ENCODE results near the gene NOX5. TPM values are rescaled to one million over a fixed set of nuclear protein-coding genes. Genes with fewer than 3 reads are reported as not detected.
A peak's percentile ranks its signal among the peaks of the same experiment; 100 is the strongest.

The NOX5 gene
- total RNA-seq, 4 donors from 2014 or later: 0.27 TPM; not detected in 3

DNA sequence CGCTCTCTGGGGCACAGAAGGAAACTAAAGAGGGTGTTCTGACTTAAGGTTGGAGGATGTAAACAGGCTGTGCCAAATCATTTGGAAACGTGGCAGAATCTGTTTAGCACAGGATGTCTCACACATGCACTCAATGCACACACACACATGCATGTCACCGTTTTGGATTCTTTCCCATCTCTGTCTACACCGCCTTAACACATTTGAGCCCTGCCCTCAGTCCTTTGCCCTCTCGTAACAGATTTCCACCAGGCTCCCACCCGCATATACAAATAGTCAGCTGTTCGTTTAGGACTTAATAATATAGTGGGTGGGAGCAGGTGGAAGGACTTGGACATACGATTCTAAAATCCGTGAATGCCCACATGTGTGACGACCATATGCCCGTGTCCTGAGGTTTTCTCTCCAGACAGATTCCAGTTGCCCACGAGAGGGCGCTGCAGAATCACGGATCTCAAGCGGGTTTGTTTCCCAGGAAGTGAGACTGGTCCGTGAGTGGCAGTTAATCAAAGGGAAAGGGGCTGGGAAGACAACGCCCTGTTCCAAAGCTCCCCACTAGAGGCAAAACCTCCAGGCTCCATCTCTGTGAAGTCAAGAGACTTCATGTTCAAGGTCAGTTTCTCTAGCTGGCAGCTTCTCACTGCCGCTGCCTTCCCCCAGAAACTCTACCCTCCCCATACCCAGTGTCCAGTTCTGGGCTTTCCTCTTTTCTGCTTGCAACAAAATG, 44.5 kb downstream of the NOX5 start:
- Histone ChIP-seq H3K4me3 (no peak overlapping the region), H3K27me3 (peaks cover 15% of the 10 kb centered on the region), H3K27ac (no peak overlapping the region), H3K36me3 (no peaks in the 10 kb centered on the region), H3K9me3 (no peaks in the 10 kb centered on the region), H3K4me1 (peaks cover 0 to 21% (median 9%) of the 10 kb centered on the region in 4 donors)
- no peak for TF ChIP-seq POLR2A (IDR thresholded peaks at IDR 0.05)
- TF ChIP-seq, protein P1, sequence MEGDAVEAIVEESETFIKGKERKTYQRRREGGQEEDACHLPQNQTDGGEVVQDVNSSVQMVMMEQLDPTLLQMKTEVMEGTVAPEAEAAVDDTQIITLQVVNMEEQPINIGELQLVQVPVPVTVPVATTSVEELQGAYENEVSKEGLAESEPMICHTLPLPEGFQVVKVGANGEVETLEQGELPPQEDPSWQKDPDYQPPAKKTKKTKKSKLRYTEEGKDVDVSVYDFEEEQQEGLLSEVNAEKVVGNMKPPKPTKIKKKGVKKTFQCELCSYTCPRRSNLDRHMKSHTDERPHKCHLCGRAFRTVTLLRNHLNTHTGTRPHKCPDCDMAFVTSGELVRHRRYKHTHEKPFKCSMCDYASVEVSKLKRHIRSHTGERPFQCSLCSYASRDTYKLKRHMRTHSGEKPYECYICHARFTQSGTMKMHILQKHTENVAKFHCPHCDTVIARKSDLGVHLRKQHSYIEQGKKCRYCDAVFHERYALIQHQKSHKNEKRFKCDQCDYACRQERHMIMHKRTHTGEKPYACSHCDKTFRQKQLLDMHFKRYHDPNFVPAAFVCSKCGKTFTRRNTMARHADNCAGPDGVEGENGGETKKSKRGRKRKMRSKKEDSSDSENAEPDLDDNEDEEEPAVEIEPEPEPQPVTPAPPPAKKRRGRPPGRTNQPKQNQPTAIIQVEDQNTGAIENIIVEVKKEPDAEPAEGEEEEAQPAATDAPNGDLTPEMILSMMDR (IDR thresholded peaks at IDR 0.05): peak; percentile 85 to 96 (median 88)
- WGBS, 2 donors (ENCODE audit: low coverage in 1 of 2): 18 to 48% methylated on average over 4 to 18 of the region's 18 CpGs
- in situ Hi-C loops (cut with MboI; ENCODE audit: low pct_ligation_motif_present in 1 of 4, low pct_unique_long_range_greater_than_20kb in 1 of 4, low sequenced_read_pairs in 3 of 4): loop anchor here in 3 of 4 donors (10.0 to 25.0 kb wide), 3 partner anchors 203 to 346 kb away; no protein-coding TSS in a partner anchor
- peak; percentile 89 for DNase-seq
- intact Hi-C loops (cut with DNase I; ENCODE audit: low total_unique reads): loop anchor here (5.0 kb wide), 1 partner anchor 333 kb away; no protein-coding TSS in a partner anchor

DNA sequence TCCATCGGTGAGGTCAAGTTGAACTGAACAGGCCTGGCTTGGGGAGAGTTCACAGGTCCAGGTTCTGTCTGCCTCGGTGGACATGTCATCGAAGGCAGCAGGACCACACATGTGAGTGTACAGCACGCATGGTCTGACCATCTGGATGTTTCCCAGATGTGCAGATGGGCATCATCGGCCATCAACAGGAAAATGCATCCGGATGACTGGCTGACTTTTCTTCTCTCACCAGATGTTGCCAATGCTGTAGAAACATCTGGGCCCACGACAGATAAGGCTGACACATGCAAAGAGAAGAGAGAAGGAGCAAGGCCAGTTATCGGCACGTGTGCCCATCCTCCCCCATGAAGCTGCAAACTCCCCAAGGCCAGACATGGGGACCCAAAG, 45.1 kb downstream of the NOX5 start:
- Histone ChIP-seq H3K27ac (no peak overlapping the region), H3K4me3 (no peak overlapping the region), H3K9me3 (no peaks in the 10 kb centered on the region), H3K4me1 (peaks cover 0 to 21% (median 9%) of the 10 kb centered on the region in 4 donors), H3K36me3 (no peaks in the 10 kb centered on the region), H3K27me3 (peaks cover 15% of the 10 kb centered on the region)
- TF ChIP-seq POLR2AphosphoS5 (IDR thresholded peaks at IDR 0.05) (no peak), POLR2A (IDR thresholded peaks at IDR 0.05) (no peak), EP300 (IDR thresholded peaks at IDR 0.05; ENCODE audit: low read depth) (no peak)
- TF ChIP-seq, protein P1 (IDR thresholded peaks at IDR 0.05): no peak
- 81 to 92% methylated on average over 4 to 9 of the region's 9 CpGs for WGBS, 2 donors (ENCODE audit: low coverage in 1 of 2)
- no peak for DNase-seq
- intact Hi-C loops (cut with DNase I; ENCODE audit: low total_unique reads): loop anchor here (5.0 kb wide), 1 partner anchor 333 kb away; no protein-coding TSS in a partner anchor
- in situ Hi-C loops (cut with MboI; ENCODE audit: low pct_ligation_motif_present in 1 of 4, low pct_unique_long_range_greater_than_20kb in 1 of 4, low sequenced_read_pairs in 3 of 4): loop anchor here in 3 of 4 donors (10.0 to 25.0 kb wide), 3 partner anchors 203 to 345 kb away; no protein-coding TSS in a partner anchor

DNA sequence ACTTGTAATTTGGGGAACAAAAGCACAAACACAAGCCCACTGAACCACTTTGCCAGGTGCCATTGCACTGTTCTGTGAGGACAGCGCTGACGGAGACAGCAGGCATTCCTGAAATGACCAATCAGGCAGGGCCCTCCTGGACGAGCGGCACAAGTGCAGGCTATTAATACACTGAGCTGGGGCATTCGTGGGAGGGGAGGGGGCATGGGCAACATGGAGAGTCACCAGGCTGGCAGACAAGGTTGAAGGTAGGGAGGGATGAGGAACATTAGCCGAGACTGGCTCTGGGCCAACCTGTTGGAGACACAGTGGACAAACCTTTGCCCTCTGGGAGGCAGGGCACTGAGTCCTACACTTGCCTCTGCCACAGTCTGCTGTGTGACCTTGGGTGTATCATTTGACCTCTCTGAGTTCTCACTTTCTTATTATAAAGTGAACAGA, 45.6 kb downstream of the NOX5 start:
- 67 to 74% methylated on average over 1 to 6 of the region's 6 CpGs for WGBS, 2 donors (ENCODE audit: low coverage in 1 of 2)
- peaks cover 15% of the 10 kb centered on the region for H3K27me3 ChIP-seq
- peaks cover 0 to 21% (median 9%) of the 10 kb centered on the region in 4 donors for H3K4me1 ChIP-seq
- TF ChIP-seq EP300 (IDR thresholded peaks at IDR 0.05; ENCODE audit: low read depth): no peak
- TF ChIP-seq, protein P1 (IDR thresholded peaks at IDR 0.05): no peak
- TF ChIP-seq POLR2A (IDR thresholded peaks at IDR 0.05): no peak
- no peak for TF ChIP-seq POLR2AphosphoS5 (IDR thresholded peaks at IDR 0.05)
- intact Hi-C loops (cut with DNase I; ENCODE audit: low total_unique reads): loop anchor here (10.0 kb wide), 1 partner anchor 205 kb away; no protein-coding TSS in a partner anchor
- no peaks in the 10 kb centered on the region for H3K9me3 ChIP-seq
- DNase-seq: peak; percentile 63
- no peaks in the 10 kb centered on the region for H3K36me3 ChIP-seq
- no peak overlapping the region for H3K27ac ChIP-seq
- in situ Hi-C loops (cut with MboI; ENCODE audit: low pct_ligation_motif_present in 1 of 4, low pct_unique_long_range_greater_than_20kb in 1 of 4, low sequenced_read_pairs in 3 of 4): loop anchor here (5.0 to 25.0 kb wide), 8 partner anchors 165 to 345 kb away; no protein-coding TSS in a partner anchor
- no peak overlapping the region for H3K4me3 ChIP-seq

DNA sequence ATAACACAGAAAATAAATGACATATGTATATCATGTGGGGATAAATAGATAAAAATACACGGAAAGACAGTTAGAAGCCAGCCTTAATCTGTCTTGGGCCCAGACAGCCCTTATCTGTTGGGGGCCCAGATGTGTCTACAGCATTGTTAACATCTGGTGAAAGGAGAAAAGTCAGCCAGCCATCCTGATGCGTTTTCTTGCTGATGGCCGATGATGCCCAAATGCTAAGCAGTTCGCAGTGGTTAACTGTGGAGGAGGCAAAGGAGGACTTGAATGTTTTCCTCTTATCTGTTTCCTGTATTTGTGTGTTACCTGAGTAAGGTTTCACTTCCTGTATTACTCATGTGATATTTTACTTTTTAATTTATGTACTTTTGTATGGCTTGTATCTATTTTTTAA, 46.2 kb downstream of the NOX5 start:
- Histone ChIP-seq H3K9me3 (no peaks in the 10 kb centered on the region), H3K27ac (no peak overlapping the region), H3K4me3 (no peak overlapping the region), H3K36me3 (no peaks in the 10 kb centered on the region), H3K4me1 (peaks cover 0 to 21% (median 9%) of the 10 kb centered on the region in 4 donors), H3K27me3 (peaks cover 15% of the 10 kb centered on the region)
- in situ Hi-C loops (cut with MboI; ENCODE audit: low pct_ligation_motif_present in 1 of 4, low pct_unique_long_range_greater_than_20kb in 1 of 4, low sequenced_read_pairs in 3 of 4) (loop anchor here (5.0 to 25.0 kb wide), 8 partner anchors 164 to 344 kb away; no protein-coding TSS in a partner anchor), intact Hi-C loops (cut with DNase I; ENCODE audit: low total_unique reads) (loop anchor here (10.0 kb wide), 1 partner anchor 204 kb away; no protein-coding TSS in a partner anchor)
- TF ChIP-seq EP300 (IDR thresholded peaks at IDR 0.05; ENCODE audit: low read depth): no peak
- no peak for DNase-seq
- 62 to 71% methylated on average over 4 of the region's 4 CpGs for WGBS, 2 donors (ENCODE audit: low coverage in 1 of 2)
